Body of pancreas (tissue), 4 donors: Measurements from ENCODE around the gene ADAMTS13. TPM values are rescaled to one million over a fixed set of nuclear protein-coding genes. Genes with fewer than 3 reads are reported as not detected.
"Not testable (repeated sequence)": the region's sequence is repeated elsewhere in the genome, so short reads cannot be mapped to it uniquely, and the experiment has no call there.

ENCODE experiments used
- ATAC-seq: fragments of 150-250 bp; one replicate; pipeline ENCODE4 v1.9.1; 2016
- DNase-seq, 4 donors: peaks; one replicate each; pipeline ENCODE4 v3.0.0-alpha.2; 2019
- H3K27ac ChIP-seq, 4 donors: fragments of 200-600 bp; sonication (generic); 1 replicate in 3 of 4; 2 replicates in 1 of 4; pipeline versions ENCODE4 v1.5.1 to v1.6.1; 2016 to 2019; ENCODE audit warnings: mild to moderate bottlenecking in 1 of 4, mixed read lengths in 1 of 4, moderate library complexity in 1 of 4
- H3K27me3 ChIP-seq, 2 donors: fragments of 200-600 bp; sonication (generic); one replicate each; pipeline ENCODE4 v1.6.0; 2016; ENCODE audit warnings: mild to moderate bottlenecking in 1 of 2
- H3K36me3 ChIP-seq, 2 donors: fragments of 200-600 bp; sonication (generic); replicated peaks in 1 of 2; 2 replicates each; pipeline ENCODE4 v1.5.1; 2016; ENCODE audit warnings: low read depth in 2 of 2; ENCODE audit not compliant: insufficient read depth in 1 of 2
- H3K4me1 ChIP-seq: fragments of 200-600 bp; sonication (generic); one replicate; pipeline ENCODE4 v1.6.0; 2016
- H3K4me3 ChIP-seq, 2 donors: fragments of 200-600 bp; sonication (generic); 1 replicate in 1 of 2; 2 replicates in 1 of 2; pipeline ENCODE4 v1.5.1; 2016 to 2019
- H3K9me3 ChIP-seq, 3 donors: fragments of 200-600 bp; sonication (generic); 1 replicate in 2 of 3; 2 replicates in 1 of 3; pipeline ENCODE4 v1.5.1; 2016
- CTCF ChIP-seq, 7 experiments: fragments of 450-650 bp in 4 of 7; fragments of 200-600 bp in 3 of 7; sonication (generic) in 3 of 7; IDR thresholded peaks; one replicate each; pipeline ENCODE4 v1.5.1; 2016 to 2019; ENCODE audit warnings: antibody characterized with exemption in 7 of 7
- POLR2A ChIP-seq, 3 donors: fragments of 450-650 bp; IDR thresholded peaks; one replicate each; pipeline ENCODE4 v1.6.1; 2016; ENCODE audit warnings: antibody characterized with exemption in 3 of 3, mild to moderate bottlenecking in 2 of 3
- WGBS, 2 donors: methylation state at CpG; one replicate each; pipeline ENCODE4 v1.1.5; 2017; 5-methylcytosine and 5-hydroxymethylcytosine counted together
- intact Hi-C: fragments of 100-400 bp; cut with DNase I; formaldehyde crosslinking; loops from one replicate; pipeline ENCODE4 v1.15.1; 2023
- total RNA-seq, 2 donors: library from RNA; depleted of rRNA; stranded (reverse); fragments of >200 nt; gene quantifications; one replicate each; pipeline ENCODE4 v1.1.0, GENCODE V29; 2016

Gene ADAMTS13
- total RNA-seq, 2 donors from 2014 or later = 2.3 to 5.6 TPM

GRCh38 chr9:133387680-133388079 lies 34.5 kb upstream of the ADAMTS13 start:
- WGBS, 2 donors = 67 to 78% methylated on average over 9 of the region's 9 CpGs

GRCh38 chr9:133389025-133389557 lies 33.1 kb upstream of the ADAMTS13 start:
- Histone ChIP-seq H3K4me3 (no peak overlapping the region), H3K9me3 (no peaks in the 10 kb centered on the region), H3K4me1 (no peaks in the 10 kb centered on the region), H3K36me3 (no peaks in the 10 kb centered on the region), H3K27me3 (no peaks in the 10 kb centered on the region), H3K27ac (no peak overlapping the region)
- TF ChIP-seq CTCF (IDR thresholded peaks at IDR 0.05) (no peak), POLR2A (IDR thresholded peaks at IDR 0.05) (no peak)
- intact Hi-C loops = no loop called here
- no peak for ATAC-seq
- 95 to 100% methylated on average over 2 to 12 of the region's 12 CpGs for WGBS, 2 donors
- no peak for DNase-seq

More at GRCh38 chr9:133387680-133388079, 34.5 kb upstream of the ADAMTS13 start:
- Histone ChIP-seq H3K4me3 (no peak overlapping the region), H3K27ac (no peak overlapping the region), H3K9me3 (no peaks in the 10 kb centered on the region), H3K36me3 (no peaks in the 10 kb centered on the region), H3K27me3 (no peaks in the 10 kb centered on the region), H3K4me1 (no peaks in the 10 kb centered on the region)
- TF ChIP-seq POLR2A (IDR thresholded peaks at IDR 0.05) (no peak), CTCF (IDR thresholded peaks at IDR 0.05) (no peak)
- intact Hi-C loops = no loop called here
- no peak for ATAC-seq
- no peak for DNase-seq

GRCh38 chr9:133389562-133389961 lies 32.6 kb upstream of the ADAMTS13 start:
- TF ChIP-seq POLR2A (IDR thresholded peaks at IDR 0.05) (no peak), CTCF (IDR thresholded peaks at IDR 0.05) (no peak)
- no peak overlapping the region for H3K27ac ChIP-seq
- no peak overlapping the region for H3K4me3 ChIP-seq
- H3K9me3 ChIP-seq = no peaks in the 10 kb centered on the region
- no peaks in the 10 kb centered on the region for H3K27me3 ChIP-seq
- ATAC-seq = no peak
- no peaks in the 10 kb centered on the region for H3K4me1 ChIP-seq
- no peak for DNase-seq
- H3K36me3 ChIP-seq = no peaks in the 10 kb centered on the region
- intact Hi-C loops = no loop called here
- 79 to 81% methylated on average over 7 to 13 of the region's 13 CpGs for WGBS, 2 donors

- no peak for ATAC-seq
- Histone ChIP-seq H3K27ac (no peak overlapping the region), H3K9me3 (no peaks in the 10 kb centered on the region), H3K4me1 (no peaks in the 10 kb centered on the region), H3K27me3 (peaks cover 0 to 4% of the 10 kb centered on the region in 2 donors), H3K4me3 (no peak overlapping the region), H3K36me3 (no peaks in the 10 kb centered on the region)
- TF ChIP-seq POLR2A (IDR thresholded peaks at IDR 0.05) = no peak
- no peak for TF ChIP-seq CTCF (IDR thresholded peaks at IDR 0.05)
- intact Hi-C loops = no loop called here
- WGBS, 2 donors = 59 to 64% methylated on average over 7 of the region's 7 CpGs
- DNase-seq = no peak
These were observed 31.5 kb upstream of the ADAMTS13 start for GRCh38 chr9:133390713-133391112.

- H3K9me3 ChIP-seq, H3K4me1 ChIP-seq, ATAC-seq, intact Hi-C loops, H3K4me3 ChIP-seq, DNase-seq, H3K27ac ChIP-seq, H3K36me3 ChIP-seq, H3K27me3 ChIP-seq: not testable (repeated sequence)
- WGBS, 2 donors = 30 to 31% methylated on average over 1 to 3 of the region's 4 CpGs
These were observed 30.7 kb upstream of the ADAMTS13 start for GRCh38 chr9:133391449-133391848.

- DNase-seq, ATAC-seq, H3K27ac ChIP-seq, H3K4me3 ChIP-seq, H3K4me1 ChIP-seq, intact Hi-C loops, H3K9me3 ChIP-seq, H3K36me3 ChIP-seq, H3K27me3 ChIP-seq: not testable (repeated sequence)
- whole genome bisulfite sequencing, 2 donors = 88 to 96% methylated on average over 3 of the region's 3 CpGs
These were observed 29.9 kb upstream of the ADAMTS13 start for GRCh38 chr9:133392308-133392707.
